ENCODE measurements around the gene RALY.
"Not testable (repeated sequence)": the region's sequence is repeated elsewhere in the genome, so short reads cannot be mapped to it uniquely, and the experiment has no call there.

RALY gene

GRCh38 chr20:34018166-34018565 is 24.5 kb downstream of the RALY start:
- no peak for DNase-seq

DNA sequence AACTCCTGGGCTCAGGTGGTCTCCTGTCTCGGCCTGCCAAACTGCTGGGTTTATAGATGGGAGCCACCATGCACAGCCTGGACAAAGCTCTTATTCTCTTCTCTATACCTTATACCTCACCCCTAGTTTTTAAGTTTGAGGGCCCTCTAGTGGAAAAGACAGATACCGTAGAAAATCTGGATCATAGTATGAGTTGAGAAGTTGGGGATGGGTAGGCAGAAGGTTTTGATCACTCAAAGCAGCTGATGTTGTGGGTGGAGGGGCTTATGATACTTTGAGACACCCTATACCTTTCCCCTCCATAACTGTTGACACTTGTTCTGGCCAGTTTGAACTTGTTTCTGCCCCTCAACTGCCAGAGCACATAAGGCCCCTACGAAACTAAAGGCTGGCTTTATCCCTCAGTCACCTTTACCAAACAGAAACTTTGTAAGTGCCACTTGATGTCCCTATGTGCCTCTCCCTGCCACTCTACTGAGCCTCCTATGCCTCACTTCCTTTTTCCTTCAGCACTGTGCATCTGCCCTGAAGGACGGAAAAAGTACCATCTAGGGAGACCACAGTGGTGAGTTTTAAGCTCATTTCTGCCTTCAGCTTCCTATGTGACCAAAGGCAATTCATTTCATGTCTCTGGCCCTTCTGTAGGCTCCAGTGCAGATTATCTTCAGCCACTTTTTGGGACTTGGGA is 28.6 kb downstream of the RALY start:
- no peak for DNase-seq

GRCh38 chr20:34022839-34023234 is 29.1 kb downstream of the RALY start:
- no peak for DNase-seq

GRCh38 chr20:34023937-34024722 is 30.4 kb downstream of the RALY start:
- DNase-seq, result no peak

- no peak for DNase-seq
Measured at GRCh38 chr20:34024723-34025351, 31.1 kb downstream of the RALY start.

- DNase-seq, result not testable (repeated sequence)
Measured at GRCh38 chr20:34028013-34028412, 34.3 kb downstream of the RALY start.

DNA sequence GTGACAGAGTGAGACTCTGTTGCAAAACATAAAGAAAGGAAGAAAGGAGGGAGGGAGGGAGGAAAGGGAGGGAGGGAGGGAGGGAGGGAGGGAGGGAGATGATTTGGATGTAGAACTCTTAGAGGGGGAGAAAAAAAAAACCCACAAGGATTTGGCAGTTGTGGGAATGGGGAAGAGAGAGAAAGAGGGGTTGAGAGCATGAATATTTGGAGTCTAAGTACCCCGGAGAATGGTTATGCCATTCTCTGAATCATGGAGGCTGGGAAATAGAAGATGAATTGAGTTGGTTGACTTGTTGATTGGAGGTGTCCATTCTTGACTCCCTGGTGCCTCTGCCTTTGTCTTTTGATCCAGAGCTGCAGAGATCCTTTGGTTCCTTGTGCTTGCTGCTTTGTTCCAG is 35.7 kb downstream of the RALY start:
- DNase-seq, result no peak

DNA sequence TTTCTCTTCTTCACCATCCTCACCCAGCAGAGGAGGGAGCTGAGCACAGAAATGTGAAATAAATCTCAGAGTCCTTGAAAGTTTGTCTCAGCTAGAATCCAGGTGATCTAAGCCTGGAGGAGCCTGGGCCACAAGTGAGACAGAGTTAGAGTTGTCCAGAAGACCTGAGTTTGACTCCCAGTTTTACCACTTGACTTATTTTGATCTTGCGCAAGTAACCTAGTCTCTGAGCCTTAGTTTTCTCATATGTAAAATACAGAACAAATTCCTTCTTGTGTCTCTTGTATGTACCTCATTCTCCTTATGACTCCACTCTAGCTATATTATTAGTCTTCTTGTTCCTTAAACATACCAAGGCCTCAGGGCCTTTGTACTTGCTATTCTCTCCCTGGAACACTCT is 36.7 kb downstream of the RALY start:
- no peak for DNase-seq

DNA sequence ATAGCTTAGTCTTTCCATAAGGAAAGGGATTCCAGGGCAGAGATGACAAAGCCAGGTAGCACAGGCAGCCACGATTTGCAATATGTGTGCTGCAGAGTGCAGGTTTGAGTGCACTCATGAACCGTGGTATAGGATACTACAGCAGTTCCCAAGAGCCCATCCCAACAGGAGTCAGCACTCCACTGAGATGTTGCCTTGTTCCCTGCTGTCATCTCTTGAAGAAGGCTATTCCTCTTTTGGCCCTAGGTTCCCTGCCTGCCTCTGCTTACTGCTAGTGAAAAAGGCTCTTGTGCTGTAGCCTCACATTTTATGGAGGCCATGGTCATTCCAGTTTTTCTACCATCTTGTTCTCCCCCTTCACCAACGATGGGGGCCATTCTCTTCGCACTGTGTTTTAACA is 40.2 kb downstream of the RALY start:
- no peak for DNase-seq

- DNase-seq, result no peak
Measured at GRCh38 chr20:34037121-34037520, 43.4 kb downstream of the RALY start.

GRCh38 chr20:34037767-34038166 is 44.1 kb downstream of the RALY start:
- DNase-seq, result no peak

GRCh38 chr20:34040300-34040995 is 46.7 kb downstream of the RALY start:
- DNase-seq, result no peak

GRCh38 chr20:34041226-34041625 is 47.5 kb downstream of the RALY start:
- no peak for DNase-seq

- no peak for DNase-seq
Measured at GRCh38 chr20:34042262-34042661, 48.6 kb downstream of the RALY start.

- no peak for DNase-seq
Measured at GRCh38 chr20:34043025-34043424, 49.3 kb downstream of the RALY start.

DNA sequence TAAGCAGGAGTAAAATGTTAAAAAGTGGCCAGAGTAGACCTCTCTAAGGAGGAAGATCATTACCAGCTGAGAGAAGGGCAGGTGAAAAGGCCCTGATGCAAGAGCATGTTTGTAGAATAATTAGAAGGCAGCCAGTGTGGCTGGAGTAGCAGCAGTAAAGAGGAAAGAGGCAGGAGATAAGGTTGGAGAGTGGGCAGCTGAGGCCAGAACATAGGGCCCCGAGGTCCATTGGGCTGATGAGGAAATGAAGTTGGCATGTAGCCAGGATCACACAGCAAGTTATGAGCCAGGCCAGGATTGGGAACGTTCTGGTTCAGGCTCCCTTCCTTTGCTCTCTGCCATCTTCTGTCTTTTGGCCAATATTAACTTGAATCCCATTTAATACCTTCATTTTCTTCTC is 51.6 kb downstream of the RALY start:
- no peak for DNase-seq

DNA sequence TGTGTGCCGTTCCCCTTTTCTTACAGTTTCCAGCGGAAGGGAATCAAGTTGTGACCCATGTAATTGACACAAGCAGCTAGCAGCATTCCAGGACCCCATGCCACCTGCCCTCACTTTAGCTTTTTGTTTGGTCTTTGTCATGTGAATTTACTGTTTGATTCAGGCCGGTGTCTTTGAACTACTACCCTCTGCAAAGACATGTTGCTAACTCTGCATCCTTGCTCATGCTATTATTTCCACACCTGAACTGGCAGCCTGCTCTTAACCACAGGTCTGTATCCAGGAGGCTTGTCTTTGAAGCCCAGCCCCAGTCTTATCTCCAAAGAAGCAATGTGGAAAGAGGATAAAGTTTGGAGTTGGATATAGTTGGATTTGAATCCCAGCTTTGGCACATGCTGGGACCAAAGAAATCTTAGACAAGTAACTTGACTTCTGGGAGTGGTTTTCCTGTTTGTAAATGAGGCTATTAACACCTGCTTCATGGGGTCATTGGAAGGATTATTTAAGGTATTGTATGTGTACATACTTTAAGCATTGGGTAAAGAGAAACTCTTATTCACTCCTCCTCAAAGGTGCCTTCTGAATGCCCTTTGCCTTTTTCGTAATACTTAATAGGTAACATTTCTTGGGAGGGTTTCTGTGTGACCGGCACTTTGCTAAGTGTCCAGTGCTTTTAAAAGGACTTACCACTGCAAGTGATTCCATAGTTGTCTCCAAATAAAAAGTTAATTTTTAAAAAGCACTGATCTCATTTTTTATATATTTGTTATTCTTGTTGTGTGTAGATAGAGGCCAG is 52.4 kb downstream of the RALY start:
- DNase-seq, result no peak

DNA sequence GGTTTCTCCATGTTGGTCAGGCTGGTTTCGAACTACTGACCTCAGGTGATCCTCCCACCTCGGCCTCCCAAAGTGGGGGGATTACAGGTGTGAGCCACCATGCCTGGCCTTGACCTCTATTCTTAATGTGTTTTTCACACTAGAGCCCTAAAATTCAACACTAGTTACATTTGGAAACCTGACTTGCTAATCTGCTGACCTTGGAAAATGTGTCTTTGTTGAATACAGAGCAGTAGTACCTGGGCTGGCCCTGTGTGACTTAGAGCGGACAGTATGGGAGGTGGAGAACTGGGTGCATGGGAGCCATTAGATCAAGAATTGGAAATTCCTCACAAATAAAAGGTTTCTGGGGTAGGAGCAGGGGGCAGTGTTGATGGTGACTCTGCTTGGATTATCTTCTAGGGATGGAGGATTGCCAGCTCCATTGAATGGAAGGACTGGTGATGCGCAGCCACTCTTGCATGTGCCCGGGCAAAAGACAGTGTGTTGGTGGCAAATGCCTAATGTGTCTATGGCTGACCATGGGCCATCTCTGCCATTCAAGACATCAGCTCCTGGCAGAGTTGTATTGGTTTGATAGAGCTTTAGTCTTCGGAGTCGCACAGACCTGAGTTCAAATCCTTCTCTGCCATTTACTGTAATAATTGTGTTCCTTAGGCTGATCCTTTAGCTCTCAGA is 53.4 kb downstream of the RALY start:
- DNase-seq, result no peak

GRCh38 chr20:34047917-34048316 is 54.2 kb downstream of the RALY start:
- no peak for DNase-seq

DNA sequence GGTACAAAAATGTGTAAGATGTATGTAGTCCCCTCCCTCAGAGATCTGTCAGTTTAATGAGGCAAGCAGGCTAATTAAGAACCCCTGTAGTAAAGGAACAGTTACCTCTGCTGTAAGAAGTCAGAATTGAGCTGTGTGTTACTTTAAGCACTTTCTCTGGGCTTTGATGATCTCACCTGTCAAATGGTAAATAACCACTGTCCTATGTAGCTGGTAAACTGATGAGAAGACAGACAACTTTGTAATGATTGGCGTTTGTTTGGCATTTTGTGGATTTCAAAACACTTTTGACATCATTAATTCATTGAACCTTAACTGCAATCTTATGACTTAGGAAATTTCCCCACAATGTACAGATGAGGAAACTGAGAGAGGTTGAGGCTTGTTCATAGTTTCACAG is 55.7 kb downstream of the RALY start:
- DNase-seq, result no peak

GRCh38 chr20:34049897-34050695 is 56.4 kb downstream of the RALY start:
- no peak for DNase-seq
